ENCODE data around the gene KLF3. TPM values are rescaled to one million over a fixed set of nuclear protein-coding genes. Genes with fewer than 3 reads are reported as not detected.

KLF3 gene
- total RNA-seq, 1 experiment from 2014 or later: 29.0 TPM

DNA sequence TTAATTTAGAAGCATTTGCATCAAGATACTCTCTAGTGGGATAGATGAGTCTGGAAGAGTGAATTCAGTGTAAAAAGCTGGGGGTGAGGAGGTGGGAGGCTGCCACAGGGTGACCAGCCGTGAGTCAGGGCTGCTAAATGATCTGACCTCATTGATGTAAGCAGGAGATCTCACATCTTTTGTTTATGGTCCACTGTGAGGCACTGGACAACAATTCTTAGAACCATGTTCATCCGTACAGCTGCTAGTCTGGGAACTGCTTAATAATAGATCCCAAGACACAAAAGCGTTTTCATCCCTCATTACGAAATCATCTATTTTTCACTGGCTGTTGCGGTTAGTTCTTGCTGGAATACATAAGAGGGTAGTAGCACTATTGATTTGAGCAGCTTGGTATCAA lies 14.1 kb downstream of the KLF3 start:
- H4K8ac ChIP-seq (replicated peaks; ENCODE audit: insufficient read length, low read depth, low read length): no peak overlapping the region
- H3K79me2 ChIP-seq (ENCODE audit: insufficient read depth, low read length): peaks cover 10% of the 10 kb centered on the region; the same call in 1 of the 2 replicates
- no peak overlapping the region for H2BK120ac ChIP-seq (ENCODE audit: low read depth, low read length, poor library complexity, severe bottlenecking)
- Mint-ChIP-seq H3K27me3 (ENCODE audit: low read depth) (no peaks in the 10 kb centered on the region), H3K4me3 (no peak overlapping the region), H3K4me1 (peaks cover 25 to 27% of the 10 kb centered on the region in 2 experiments), H3K27ac (0 out of 7 replicates have a peak overlapping the region, but pooled peaks of 1 of the 3 experiments have one; percentile 5), H3K36me3 (ENCODE audit: insufficient read depth in 1 of 3, low read depth in 3 of 3) (peaks cover 16 to 35% (median 22%) of the 10 kb centered on the region in 3 experiments), H3K9me3 (no peaks in the 10 kb centered on the region; a peak in 1 of 5 replicates)
- peaks cover 15% of the 10 kb centered on the region for H3K4me1 ChIP-seq (ENCODE audit: insufficient read depth, low read length)
- no peak overlapping the region for H3K4ac ChIP-seq (ENCODE audit: low read depth, low read length)
- H2BK12ac ChIP-seq (ENCODE audit: insufficient read length, low read depth, low read length): no peak overlapping the region
- no peak overlapping the region for H3K18ac ChIP-seq (ENCODE audit: insufficient read length, low read depth, low read length)
- H3K23ac ChIP-seq (ENCODE audit: insufficient read length, low read depth, low read length): no peak overlapping the region
- no peak overlapping the region for H4K5ac ChIP-seq (ENCODE audit: insufficient read length, low read depth, low read length)
- no peak overlapping the region for H2AK5ac ChIP-seq (ENCODE audit: insufficient read length, low read length)
- H3K27ac ChIP-seq (ENCODE audit: insufficient read length, low read depth, low read length): no peak overlapping the region
- H3K9ac ChIP-seq (ENCODE audit: extremely low read depth, insufficient read length, low read length): no peak overlapping the region
- H3K9me3 ChIP-seq (ENCODE audit: control insufficient read depth, low read depth, low read length): no peaks in the 10 kb centered on the region
- H3K79me1 ChIP-seq (ENCODE audit: insufficient read depth, low read depth, low read length, poor library complexity, severe bottlenecking): no peaks in the 10 kb centered on the region
- H3K56ac ChIP-seq (ENCODE audit: insufficient read length, low read depth, low read length): no peak overlapping the region
- H4K91ac ChIP-seq (ENCODE audit: insufficient read length, low read depth, low read length): no peak overlapping the region
- no peaks in the 10 kb centered on the region for H3K27me3 ChIP-seq (ENCODE audit: insufficient read depth, low read length)
- H2BK15ac ChIP-seq (ENCODE audit: low read depth, low read length): no peak overlapping the region
- TF ChIP-seq, protein P1, sequence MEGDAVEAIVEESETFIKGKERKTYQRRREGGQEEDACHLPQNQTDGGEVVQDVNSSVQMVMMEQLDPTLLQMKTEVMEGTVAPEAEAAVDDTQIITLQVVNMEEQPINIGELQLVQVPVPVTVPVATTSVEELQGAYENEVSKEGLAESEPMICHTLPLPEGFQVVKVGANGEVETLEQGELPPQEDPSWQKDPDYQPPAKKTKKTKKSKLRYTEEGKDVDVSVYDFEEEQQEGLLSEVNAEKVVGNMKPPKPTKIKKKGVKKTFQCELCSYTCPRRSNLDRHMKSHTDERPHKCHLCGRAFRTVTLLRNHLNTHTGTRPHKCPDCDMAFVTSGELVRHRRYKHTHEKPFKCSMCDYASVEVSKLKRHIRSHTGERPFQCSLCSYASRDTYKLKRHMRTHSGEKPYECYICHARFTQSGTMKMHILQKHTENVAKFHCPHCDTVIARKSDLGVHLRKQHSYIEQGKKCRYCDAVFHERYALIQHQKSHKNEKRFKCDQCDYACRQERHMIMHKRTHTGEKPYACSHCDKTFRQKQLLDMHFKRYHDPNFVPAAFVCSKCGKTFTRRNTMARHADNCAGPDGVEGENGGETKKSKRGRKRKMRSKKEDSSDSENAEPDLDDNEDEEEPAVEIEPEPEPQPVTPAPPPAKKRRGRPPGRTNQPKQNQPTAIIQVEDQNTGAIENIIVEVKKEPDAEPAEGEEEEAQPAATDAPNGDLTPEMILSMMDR (conservative IDR thresholded peaks at IDR 0.05): no peak
- H4K20me1 ChIP-seq (ENCODE audit: control insufficient read depth, insufficient read depth, insufficient read length): no peaks in the 10 kb centered on the region
- H2BK5ac ChIP-seq (ENCODE audit: insufficient read length, low read length): no peak overlapping the region
- no peak overlapping the region for H3T11ph ChIP-seq (ENCODE audit: low read length)
- DNase-seq: no peak
- no peaks in the 10 kb centered on the region for H3K23me2 ChIP-seq (ENCODE audit: insufficient read length, low read depth, low read length, poor library complexity, severe bottlenecking)
- no peak overlapping the region for H2BK20ac ChIP-seq (ENCODE audit: low read depth, low read length, poor library complexity, severe bottlenecking)
- no CpG with 5 or more reads among the region's 5 CpGs for WGBS (ENCODE audit: extremely low coverage, insufficient read length, low lambda C conversion rate)
- H3K14ac ChIP-seq (ENCODE audit: insufficient read depth, low read length): no peak overlapping the region
- H3K4me2 ChIP-seq (ENCODE audit: insufficient read depth, insufficient read length, low read length): no peak overlapping the region
- H2AFZ ChIP-seq (ENCODE audit: low read length): no peak overlapping the region
